HG03066 (cell line): ENCODE measurements around the gene TTC7B.
"Not testable (repeated sequence)": the region's sequence is repeated elsewhere in the genome, so short reads cannot be mapped to it uniquely, and the experiment has no call there.

ENCODE experiments used
- ATAC-seq: cut with Tn5 transposase; IDR thresholded peaks from one replicate; pipeline ENCODE4 v1.9.1; 2021; ENCODE audit warnings: low read depth; ENCODE audit not compliant: unreplicated experiment

TTC7B gene

GRCh38 chr14:90541076-90541634 is 275.1 kb downstream of the TTC7B start:
- ATAC-seq = no peak

GRCh38 chr14:90540437-90540836 is 275.8 kb downstream of the TTC7B start:
- ATAC-seq = no peak

- no peak for ATAC-seq
Observed at GRCh38 chr14:90539996-90540395, 276.2 kb downstream of the TTC7B start.

GRCh38 chr14:90539496-90539775 is 276.8 kb downstream of the TTC7B start:
- no peak for ATAC-seq

- ATAC-seq = no peak
Observed at GRCh38 chr14:90538716-90539495, 277.3 kb downstream of the TTC7B start.

GRCh38 chr14:90538095-90538494 is 278.1 kb downstream of the TTC7B start:
- ATAC-seq = no peak

GRCh38 chr14:90536511-90537191 is 279.6 kb downstream of the TTC7B start:
- no peak for ATAC-seq

- ATAC-seq = no peak
Observed at GRCh38 chr14:90536092-90536491, 280.1 kb downstream of the TTC7B start.

GRCh38 chr14:90535556-90536090 is 280.6 kb downstream of the TTC7B start:
- ATAC-seq = no peak

- no peak for ATAC-seq
Observed at GRCh38 chr14:90534838-90535555, 281.2 kb downstream of the TTC7B start.

GRCh38 chr14:90534091-90534837 is 282.0 kb downstream of the TTC7B start:
- ATAC-seq = no peak

GRCh38 chr14:90533591-90534021 is 282.6 kb downstream of the TTC7B start:
- no peak for ATAC-seq

- ATAC-seq = no peak
Observed at GRCh38 chr14:90532826-90533525, 283.3 kb downstream of the TTC7B start.

GRCh38 chr14:90531497-90531896 is 284.7 kb downstream of the TTC7B start:
- no peak for ATAC-seq

- ATAC-seq = no peak
Observed at GRCh38 chr14:90530523-90530922, 285.7 kb downstream of the TTC7B start.

GRCh38 chr14:90527978-90528377 is 288.3 kb downstream of the TTC7B start:
- no peak for ATAC-seq

GRCh38 chr14:90526536-90526935 is 289.7 kb downstream of the TTC7B start:
- not testable (repeated sequence) for ATAC-seq

GRCh38 chr14:90525353-90526028 is 290.7 kb downstream of the TTC7B start:
- not testable (repeated sequence) for ATAC-seq
